ENCODE results near the gene DNAI4. TPM values are rescaled to one million over a fixed set of nuclear protein-coding genes. Genes with fewer than 3 reads are reported as not detected.

DNAI4 gene
- total RNA-seq, 1 experiment from 2014 or later, result 2.1 TPM

- Mint-ChIP-seq H3K9me3 (no peaks in the 10 kb centered on the region), H3K27ac (peak overlapping the region; percentile 5; the same call in 1 of the 2 replicates), H3K27me3 (ENCODE audit: low read depth) (no peaks in the 10 kb centered on the region), H3K4me3 (peak overlapping the region; percentile 40), H3K36me3 (no peaks in the 10 kb centered on the region), H3K4me1 (peaks cover 50% of the 10 kb centered on the region)
- DNase-seq (ENCODE audit: low spot score) (no peak), ATAC-seq (no peak)
- ChIA-PET POLR2A (no interaction called here), CTCF (no interaction called here)
- no peak for TF ChIP-seq ERG (CRISPR knock-in tag; IDR thresholded peaks at IDR 0.05)
Observed at GRCh38 chr1:66932291-66932690, 7.6 kb upstream of the DNAI4 start.

- POLR2A ChIA-PET, result no interaction called here
- Mint-ChIP-seq H3K4me3 (peak overlapping the region; percentile 94), H3K36me3 (no peaks in the 10 kb centered on the region), H3K4me1 (peaks cover 54% of the 10 kb centered on the region), H3K9me3 (no peaks in the 10 kb centered on the region), H3K27me3 (ENCODE audit: low read depth) (no peaks in the 10 kb centered on the region), H3K27ac (peak overlapping the region; percentile 91)
- TF ChIP-seq TCF7 (CRISPR knock-in tag; IDR thresholded peaks at IDR 0.05; ENCODE audit: low read depth), result no peak
- TF ChIP-seq ATF1 (CRISPR knock-in tag; IDR thresholded peaks at IDR 0.05), result no peak
- TF ChIP-seq ZNF121 (CRISPR knock-in tag; IDR thresholded peaks at IDR 0.05), result no peak
- TF ChIP-seq TEAD1 (CRISPR knock-in tag; IDR thresholded peaks at IDR 0.05), result no peak
- TF ChIP-seq SOX15 (CRISPR knock-in tag; IDR thresholded peaks at IDR 0.05), result no peak
- TF ChIP-seq MAX (CRISPR knock-in tag; IDR thresholded peaks at IDR 0.05), result no peak
- TF ChIP-seq NR3C1 (CRISPR knock-in tag; conservative IDR thresholded peaks at IDR 0.05; ENCODE audit: low read depth), result no peak
- TF ChIP-seq JUN (CRISPR knock-in tag; IDR thresholded peaks at IDR 0.05), result no peak
- no peak for ATAC-seq
- CTCF ChIA-PET, result no interaction called here
- DNase-seq (ENCODE audit: low spot score), result no peak
Observed at GRCh38 chr1:66931590-66931989, 6.9 kb upstream of the DNAI4 start.

GRCh38 chr1:66930823-66931174 is 6.1 kb upstream of the DNAI4 start:
- ChIA-PET CTCF (interaction anchor here (0.9 to 1.3 kb wide), 4 partner anchors 14 to 219 kb away, joined by 3 to 4 read pairs (median 4); no protein-coding TSS in a partner anchor), POLR2A (interaction anchor here (0.6 to 1.0 kb wide), 2 partner anchors 57 to 123 kb away, joined by 3 read pairs; no protein-coding TSS in a partner anchor)
- DNase-seq (ENCODE audit: low spot score), result no peak
- TF ChIP-seq GTF2I (CRISPR knock-in tag; conservative IDR thresholded peaks at IDR 0.05), result no peak
- no peak for TF ChIP-seq ZNF671 (CRISPR knock-in tag; IDR thresholded peaks at IDR 0.05)
- no peak for TF ChIP-seq ZNF263 (CRISPR knock-in tag; IDR thresholded peaks at IDR 0.05; ENCODE audit: low read depth)
- Mint-ChIP-seq H3K27me3 (ENCODE audit: low read depth) (no peaks in the 10 kb centered on the region), H3K36me3 (no peaks in the 10 kb centered on the region), H3K4me3 (peak overlapping the region; percentile 94), H3K4me1 (peaks cover 59% of the 10 kb centered on the region), H3K9me3 (no peaks in the 10 kb centered on the region), H3K27ac (peak overlapping the region; percentile 90)
- no peak for ATAC-seq

GRCh38 chr1:66929999-66930822 is 5.6 kb upstream of the DNAI4 start:
- ChIA-PET CTCF (interaction anchor here (0.9 to 1.3 kb wide), 6 partner anchors 8 to 219 kb away, joined by 3 to 4 read pairs (median 4); no protein-coding TSS in a partner anchor), POLR2A (interaction anchor here (0.6 to 1.0 kb wide), 5 partner anchors 8 to 502 kb away, joined by 3 read pairs; no protein-coding TSS in a partner anchor)
- Mint-ChIP-seq H3K4me1 (peaks cover 56% of the 10 kb centered on the region), H3K9me3 (no peaks in the 10 kb centered on the region), H3K36me3 (no peaks in the 10 kb centered on the region), H3K27ac (peak overlapping the region; percentile 90), H3K4me3 (peak overlapping the region; percentile 94), H3K27me3 (ENCODE audit: low read depth) (no peaks in the 10 kb centered on the region)
- peak; percentile 70 for ATAC-seq
- peak; percentile 96 for DNase-seq (ENCODE audit: low spot score)
- TF ChIP-seq CREB1 (CRISPR knock-in tag; IDR thresholded peaks at IDR 0.05) (no peak), CBFB (CRISPR knock-in tag; IDR thresholded peaks at IDR 0.05; ENCODE audit: low read depth) (no peak), ATF6 (CRISPR knock-in tag; IDR thresholded peaks at IDR 0.05) (no peak), MAX (CRISPR knock-in tag; IDR thresholded peaks at IDR 0.05) (no peak), ZNF425 (CRISPR knock-in tag; conservative IDR thresholded peaks at IDR 0.05) (no peak), MYBL2 (CRISPR knock-in tag; IDR thresholded peaks at IDR 0.05) (peak; percentile 82; the same call in 1 of the 2 replicates), ERG (CRISPR knock-in tag; IDR thresholded peaks at IDR 0.05) (peak; percentile 43; the same call in 1 of the 2 replicates)
